ENCODE measurements around the gene PRPF19. TPM values are rescaled to one million over a fixed set of nuclear protein-coding genes. Genes with fewer than 3 reads are reported as not detected.

Gene PRPF19
- total RNA-seq, 1 experiment from 2014 or later, result 160 TPM

- Histone ChIP-seq H3K27ac (no peak overlapping the region), H3K4me2 (no peak overlapping the region), H2AFZ (no peak overlapping the region), H3F3A (ENCODE audit: insufficient read depth, low read depth) (peaks cover 41% of the 10 kb centered on the region), H3K79me2 (ENCODE audit: low read depth) (peaks cover 44% of the 10 kb centered on the region), H3K27me3 (ENCODE audit: insufficient read depth, low read depth) (no peaks in the 10 kb centered on the region), H3K36me3 (ENCODE audit: low read depth) (peaks cover 35% of the 10 kb centered on the region), H3K4me3 (no peak overlapping the region), H4K20me1 (ENCODE audit: insufficient read depth) (peaks cover 35% of the 10 kb centered on the region), H3K4me1 (replicated peaks; ENCODE audit: insufficient read depth) (peaks cover 23% of the 10 kb centered on the region), H3K9me3 (ENCODE audit: insufficient read depth, low read depth) (no peaks in the 10 kb centered on the region), H3K9me2 (ENCODE audit: insufficient read depth) (no peaks in the 10 kb centered on the region)
- intact Hi-C loops (cut with micrococcal nuclease; ENCODE audit: unreplicated experiment), result no loop called here
- TF ChIP-seq CTCF (conservative IDR thresholded peaks at IDR 0.05) (no peak), EZH2 (IDR thresholded peaks at IDR 0.05; ENCODE audit: low read depth) (no peak)
- ChIA-PET CTCF (no interaction called here), POLR2A (ENCODE audit: unreplicated experiment) (no interaction called here)
- no TSS peak for BruUV-seq (replicated peaks)
- DNase-seq, result no peak
Measured at GRCh38 chr11:60902625-60903024, 3.8 kb downstream of the PRPF19 start.

- CTCF ChIA-PET, result interaction anchor here (0.6 kb wide), 2 partner anchors 12 to 80 kb away, joined by 3 to 4 read pairs; no protein-coding TSS in a partner anchor
- H4K20me1 ChIP-seq (ENCODE audit: insufficient read depth), result peaks cover 35% of the 10 kb centered on the region
Measured at GRCh38 chr11:60900673-60901404, 5.5 kb downstream of the PRPF19 start.

GRCh38 chr11:60899977-60900376, 6.4 kb downstream of the PRPF19 start:
- no TSS peak for BruUV-seq (replicated peaks)
- ChIA-PET CTCF (interaction anchor here (0.6 to 1.3 kb wide), 11 partner anchors 11 to 70 kb away, joined by 3 to 14 read pairs (median 4); partner anchors contain the start of genes TMEM109 and ZP1), POLR2A (ENCODE audit: unreplicated experiment) (interaction anchor here (0.6 kb wide), 1 partner anchor 43 kb away, joined by 5 read pairs; no protein-coding TSS in a partner anchor)
- H3K4me2 ChIP-seq, result no peak overlapping the region
- H3F3A ChIP-seq (ENCODE audit: insufficient read depth, low read depth), result peaks cover 29% of the 10 kb centered on the region
- no peak overlapping the region for H3K4me3 ChIP-seq
- H2AFZ ChIP-seq, result no peak overlapping the region
- H3K27me3 ChIP-seq (ENCODE audit: insufficient read depth, low read depth), result no peaks in the 10 kb centered on the region
- no peak for TF ChIP-seq EZH2 (IDR thresholded peaks at IDR 0.05; ENCODE audit: low read depth)
- TF ChIP-seq CTCF (conservative IDR thresholded peaks at IDR 0.05), result no peak
- no peaks in the 10 kb centered on the region for H3K9me3 ChIP-seq (ENCODE audit: insufficient read depth, low read depth)
- peaks cover 31% of the 10 kb centered on the region for H3K79me2 ChIP-seq (ENCODE audit: low read depth)
- peaks cover 57% of the 10 kb centered on the region for H3K36me3 ChIP-seq (ENCODE audit: low read depth)
- H3K27ac ChIP-seq, result no peak overlapping the region
- peaks cover 12% of the 10 kb centered on the region for H3K4me1 ChIP-seq (replicated peaks; ENCODE audit: insufficient read depth)
- H3K9me2 ChIP-seq (ENCODE audit: insufficient read depth), result no peaks in the 10 kb centered on the region
- peaks cover 31% of the 10 kb centered on the region for H4K20me1 ChIP-seq (ENCODE audit: insufficient read depth)
- intact Hi-C loops (cut with micrococcal nuclease; ENCODE audit: unreplicated experiment), result loop anchor here (1.0 to 5.0 kb wide), 4 partner anchors 69 to 272 kb away; no protein-coding TSS in a partner anchor
- DNase-seq, result no peak

More at GRCh38 chr11:60900673-60901404, 5.5 kb downstream of the PRPF19 start:
- H3K27me3 ChIP-seq (ENCODE audit: insufficient read depth, low read depth), result no peaks in the 10 kb centered on the region
- POLR2A ChIA-PET (ENCODE audit: unreplicated experiment), result no interaction called here
- no peak overlapping the region for H3K27ac ChIP-seq
- no peak for TF ChIP-seq EZH2 (IDR thresholded peaks at IDR 0.05; ENCODE audit: low read depth)
- TF ChIP-seq CTCF (conservative IDR thresholded peaks at IDR 0.05), result no peak
- no peaks in the 10 kb centered on the region for H3K9me2 ChIP-seq (ENCODE audit: insufficient read depth)
- H3K4me3 ChIP-seq, result no peak overlapping the region
- H3K9me3 ChIP-seq (ENCODE audit: insufficient read depth, low read depth), result no peaks in the 10 kb centered on the region
- peaks cover 36% of the 10 kb centered on the region for H3F3A ChIP-seq (ENCODE audit: insufficient read depth, low read depth)
- peaks cover 16% of the 10 kb centered on the region for H3K4me1 ChIP-seq (replicated peaks; ENCODE audit: insufficient read depth)
- DNase-seq, result no peak
- no peak overlapping the region for H2AFZ ChIP-seq
- intact Hi-C loops (cut with micrococcal nuclease; ENCODE audit: unreplicated experiment), result no loop called here
- H3K79me2 ChIP-seq (ENCODE audit: low read depth), result peaks cover 39% of the 10 kb centered on the region
- no peak overlapping the region for H3K4me2 ChIP-seq
- BruUV-seq (replicated peaks), result no TSS peak
- peaks cover 50% of the 10 kb centered on the region for H3K36me3 ChIP-seq (ENCODE audit: low read depth)

Data from PC-9 (cell line).